ENCODE measurements around the gene MNAT1. TPM values are rescaled to one million over a fixed set of nuclear protein-coding genes. Genes with fewer than 3 reads are reported as not detected.

The MNAT1 gene
- total and polyA plus RNA-seq, 9 of the 15 experiments (the other 6 are each of a cell fraction or from before 2014, with no cell fraction given): 37.8 to 83.3 (median 60.4) TPM

DNA sequence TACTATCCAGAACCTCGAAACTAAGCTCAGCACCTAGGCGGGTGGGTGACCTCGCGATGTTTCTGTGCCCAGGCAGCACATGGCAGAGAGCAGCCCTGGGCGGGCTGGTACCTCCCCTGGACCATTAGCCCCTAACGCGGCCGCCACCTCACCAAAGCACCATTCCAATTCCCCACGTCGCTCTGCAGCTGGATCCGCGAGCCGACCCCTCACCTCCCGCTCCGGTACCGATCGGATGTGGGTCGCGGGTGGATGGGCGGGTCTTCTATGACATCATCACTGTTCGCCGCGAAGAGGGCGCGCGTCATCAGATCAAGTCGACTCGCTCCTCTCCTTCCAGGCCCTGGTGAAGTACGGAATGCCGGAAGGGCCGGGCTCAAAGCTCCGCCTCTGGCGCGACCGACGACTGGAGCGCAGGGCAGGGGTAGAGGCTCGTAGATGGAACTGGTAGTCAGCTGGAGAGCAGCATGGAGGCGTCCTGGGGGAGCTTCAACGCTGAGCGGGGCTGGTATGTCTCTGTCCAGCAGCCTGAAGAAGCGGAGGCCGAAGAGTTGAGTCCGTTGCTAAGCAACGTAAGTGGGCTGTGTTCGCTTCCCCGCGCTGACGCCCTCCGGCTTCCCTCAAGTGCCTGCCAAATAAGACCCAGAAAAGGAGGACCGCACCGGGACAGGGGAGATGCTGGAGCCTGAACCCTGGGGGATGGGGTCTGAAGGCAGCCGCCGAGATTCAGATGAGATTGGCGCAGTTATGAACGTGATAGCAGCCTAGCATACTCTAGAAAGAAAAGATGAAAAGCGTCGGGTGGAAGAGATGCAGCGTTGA, 246.5 kb downstream of the MNAT1 start, which contains the start of the genes SLC38A6 and TRMT5 (continued):
- TF ChIP-seq, protein P1, sequence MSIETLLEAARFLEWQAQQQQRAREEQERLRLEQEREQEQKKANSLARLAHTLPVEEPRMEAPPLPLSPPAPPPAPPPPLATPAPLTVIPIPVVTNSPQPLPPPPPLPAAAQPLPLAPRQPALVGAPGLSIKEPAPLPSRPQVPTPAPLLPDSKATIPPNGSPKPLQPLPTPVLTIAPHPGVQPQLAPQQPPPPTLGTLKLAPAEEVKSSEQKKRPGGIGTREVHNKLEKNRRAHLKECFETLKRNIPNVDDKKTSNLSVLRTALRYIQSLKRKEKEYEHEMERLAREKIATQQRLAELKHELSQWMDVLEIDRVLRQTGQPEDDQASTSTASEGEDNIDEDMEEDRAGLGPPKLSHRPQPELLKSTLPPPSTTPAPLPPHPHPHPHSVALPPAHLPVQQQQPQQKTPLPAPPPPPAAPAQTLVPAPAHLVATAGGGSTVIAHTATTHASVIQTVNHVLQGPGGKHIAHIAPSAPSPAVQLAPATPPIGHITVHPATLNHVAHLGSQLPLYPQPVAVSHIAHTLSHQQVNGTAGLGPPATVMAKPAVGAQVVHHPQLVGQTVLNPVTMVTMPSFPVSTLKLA (conservative IDR thresholded peaks at IDR 0.05): peak; percentile 63 to 84
- TF ChIP-seq GATAD2B (IDR thresholded peaks at IDR 0.05; ENCODE audit: borderline replicate concordance): no peak
- 0 out of 2 replicates have a peak, but pooled peaks have one; percentile 35 for TF ChIP-seq SOX6 (IDR thresholded peaks at IDR 0.05)
- no peak for TF ChIP-seq MCM3 (IDR thresholded peaks at IDR 0.05)
- peak; percentile 91 for TF ChIP-seq RBFOX2 (IDR thresholded peaks at IDR 0.05; ENCODE audit: low read depth, low read length)
- TF ChIP-seq CTBP1 (IDR thresholded peaks at IDR 0.05; ENCODE audit: borderline replicate concordance): peak; percentile 73
- TF ChIP-seq PPARD (CRISPR knock-in tag; IDR thresholded peaks at IDR 0.05): no peak
- TF ChIP-seq CHD4 (IDR thresholded peaks at IDR 0.05; ENCODE audit: insufficient read depth, insufficient replicate concordance, low read depth, low read length, poor library complexity, severe bottlenecking): no peak
- TF ChIP-seq, protein P2, sequence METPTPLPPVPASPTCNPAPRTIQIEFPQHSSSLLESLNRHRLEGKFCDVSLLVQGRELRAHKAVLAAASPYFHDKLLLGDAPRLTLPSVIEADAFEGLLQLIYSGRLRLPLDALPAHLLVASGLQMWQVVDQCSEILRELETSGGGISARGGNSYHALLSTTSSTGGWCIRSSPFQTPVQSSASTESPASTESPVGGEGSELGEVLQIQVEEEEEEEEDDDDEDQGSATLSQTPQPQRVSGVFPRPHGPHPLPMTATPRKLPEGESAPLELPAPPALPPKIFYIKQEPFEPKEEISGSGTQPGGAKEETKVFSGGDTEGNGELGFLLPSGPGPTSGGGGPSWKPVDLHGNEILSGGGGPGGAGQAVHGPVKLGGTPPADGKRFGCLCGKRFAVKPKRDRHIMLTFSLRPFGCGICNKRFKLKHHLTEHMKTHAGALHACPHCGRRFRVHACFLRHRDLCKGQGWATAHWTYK (CRISPR knock-in tag; IDR thresholded peaks at IDR 0.05): no peak
- no peak for TF ChIP-seq MAFF (IDR thresholded peaks at IDR 0.05; ENCODE audit: low read length)
- TF ChIP-seq CBX3 (IDR thresholded peaks at IDR 0.05; ENCODE audit: borderline replicate concordance in 1 of 2, low read length in 2 of 2): peak in 1 of 2 experiments; percentile 57; a peak in 1 of 3 replicates
- no peak for TF ChIP-seq CBX2 (IDR thresholded peaks at IDR 0.05; ENCODE audit: insufficient read depth, low read length, poor library complexity, severe bottlenecking)
- peak; percentile 15; the same call in 1 of the 2 replicates for TF ChIP-seq TCF3 (CRISPR knock-in tag; IDR thresholded peaks at IDR 0.05)
- TF ChIP-seq NCOA6 (IDR thresholded peaks at IDR 0.05): no peak
- TF ChIP-seq DPF2 (IDR thresholded peaks at IDR 0.05): no peak
- TF ChIP-seq HDAC6 (IDR thresholded peaks at IDR 0.05; ENCODE audit: low read depth, low read length): no peak
- TF ChIP-seq, protein P3, sequence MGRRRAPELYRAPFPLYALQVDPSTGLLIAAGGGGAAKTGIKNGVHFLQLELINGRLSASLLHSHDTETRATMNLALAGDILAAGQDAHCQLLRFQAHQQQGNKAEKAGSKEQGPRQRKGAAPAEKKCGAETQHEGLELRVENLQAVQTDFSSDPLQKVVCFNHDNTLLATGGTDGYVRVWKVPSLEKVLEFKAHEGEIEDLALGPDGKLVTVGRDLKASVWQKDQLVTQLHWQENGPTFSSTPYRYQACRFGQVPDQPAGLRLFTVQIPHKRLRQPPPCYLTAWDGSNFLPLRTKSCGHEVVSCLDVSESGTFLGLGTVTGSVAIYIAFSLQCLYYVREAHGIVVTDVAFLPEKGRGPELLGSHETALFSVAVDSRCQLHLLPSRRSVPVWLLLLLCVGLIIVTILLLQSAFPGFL (CRISPR knock-in tag; IDR thresholded peaks at IDR 0.05): no peak
- peak; percentile 69 for TF ChIP-seq SAP30 (IDR thresholded peaks at IDR 0.05; ENCODE audit: borderline replicate concordance, insufficient read depth, low read depth, low read length, poor library complexity, severe bottlenecking)
- TF ChIP-seq HNRNPH1 (optimal IDR thresholded peaks at IDR 0.05; ENCODE audit: low read depth, low read length): no peak
- peak; percentile 89 for TF ChIP-seq ATF1 (CRISPR knock-in tag; IDR thresholded peaks at IDR 0.05)
- peak; percentile 99 for TF ChIP-seq ATF1 (tag; IDR thresholded peaks at IDR 0.05)
- TF ChIP-seq, protein P4, sequence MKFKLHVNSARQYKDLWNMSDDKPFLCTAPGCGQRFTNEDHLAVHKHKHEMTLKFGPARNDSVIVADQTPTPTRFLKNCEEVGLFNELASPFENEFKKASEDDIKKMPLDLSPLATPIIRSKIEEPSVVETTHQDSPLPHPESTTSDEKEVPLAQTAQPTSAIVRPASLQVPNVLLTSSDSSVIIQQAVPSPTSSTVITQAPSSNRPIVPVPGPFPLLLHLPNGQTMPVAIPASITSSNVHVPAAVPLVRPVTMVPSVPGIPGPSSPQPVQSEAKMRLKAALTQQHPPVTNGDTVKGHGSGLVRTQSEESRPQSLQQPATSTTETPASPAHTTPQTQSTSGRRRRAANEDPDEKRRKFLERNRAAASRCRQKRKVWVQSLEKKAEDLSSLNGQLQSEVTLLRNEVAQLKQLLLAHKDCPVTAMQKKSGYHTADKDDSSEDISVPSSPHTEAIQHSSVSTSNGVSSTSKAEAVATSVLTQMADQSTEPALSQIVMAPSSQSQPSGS (CRISPR knock-in tag; IDR thresholded peaks at IDR 0.05): 0 out of 2 replicates have a peak, but pooled peaks have one; percentile 21
- peak in 1 of 2 experiments; percentile 72; a peak in 2 of 4 replicates for TF ChIP-seq CSDE1 (IDR thresholded peaks at IDR 0.05)
- no peak for TF ChIP-seq ZNF79 (CRISPR knock-in tag; IDR thresholded peaks at IDR 0.05; ENCODE audit: low read depth)

All from K562 (cell line).